Globus pallidus (tissue), 1 donor: Measurements from ENCODE around the gene CD52.
"Not testable (repeated sequence)": the region's sequence is repeated elsewhere in the genome, so short reads cannot be mapped to it uniquely, and the experiment has no call there.

Experiments
- DNase-seq: peaks from one replicate; pipeline ENCODE4 v3.0.0-alpha.2; 2015; ENCODE audit warnings: low spot score

CD52 gene

GRCh38 chr1:26284597-26285347 lies 33.0 kb upstream of the CD52 start:
- DNase-seq: no peak

- no peak for DNase-seq
Observed at GRCh38 chr1:26285366-26286063, 32.2 kb upstream of the CD52 start.

GRCh38 chr1:26286064-26286416 lies 31.7 kb upstream of the CD52 start:
- no peak for DNase-seq

GRCh38 chr1:26287033-26287711 lies 30.6 kb upstream of the CD52 start:
- DNase-seq: no peak

- DNase-seq: no peak
Observed at GRCh38 chr1:26287811-26288210, 29.9 kb upstream of the CD52 start.

GRCh38 chr1:26288311-26288941 lies 29.3 kb upstream of the CD52 start:
- DNase-seq: no peak

- DNase-seq: no peak
Observed at GRCh38 chr1:26289158-26290059, 28.3 kb upstream of the CD52 start.

GRCh38 chr1:26290122-26290881 lies 27.5 kb upstream of the CD52 start:
- DNase-seq: no peak

GRCh38 chr1:26290882-26291261 lies 26.9 kb upstream of the CD52 start:
- DNase-seq: no peak

- no peak for DNase-seq
Observed at GRCh38 chr1:26291433-26291832, 26.3 kb upstream of the CD52 start.

- DNase-seq: no peak
Observed at GRCh38 chr1:26291939-26292338, 25.8 kb upstream of the CD52 start.

- DNase-seq: not testable (repeated sequence)
Observed at GRCh38 chr1:26292735-26293134, 25.0 kb upstream of the CD52 start.

- DNase-seq: no peak
Observed at GRCh38 chr1:26293911-26294463, 23.8 kb upstream of the CD52 start.

GRCh38 chr1:26295194-26296138 lies 22.3 kb upstream of the CD52 start:
- DNase-seq: no peak

- no peak for DNase-seq
Observed at GRCh38 chr1:26296340-26297056, 21.3 kb upstream of the CD52 start.

GRCh38 chr1:26297057-26297790 lies 20.5 kb upstream of the CD52 start:
- DNase-seq: no peak

- no peak for DNase-seq
Observed at GRCh38 chr1:26297791-26298124, 20.0 kb upstream of the CD52 start.

- no peak for DNase-seq
Observed at GRCh38 chr1:26300578-26301275, 17.0 kb upstream of the CD52 start.
